ENCODE measurements around the gene RAB31.

- no peak for TF ChIP-seq MYC (IDR thresholded peaks at IDR 0.05; ENCODE audit: borderline replicate concordance, low read length)
- no peak for TF ChIP-seq CEBPB (IDR thresholded peaks at IDR 0.05)
- TF ChIP-seq EP300 (IDR thresholded peaks at IDR 0.05), result no peak
- TF ChIP-seq, protein P1, sequence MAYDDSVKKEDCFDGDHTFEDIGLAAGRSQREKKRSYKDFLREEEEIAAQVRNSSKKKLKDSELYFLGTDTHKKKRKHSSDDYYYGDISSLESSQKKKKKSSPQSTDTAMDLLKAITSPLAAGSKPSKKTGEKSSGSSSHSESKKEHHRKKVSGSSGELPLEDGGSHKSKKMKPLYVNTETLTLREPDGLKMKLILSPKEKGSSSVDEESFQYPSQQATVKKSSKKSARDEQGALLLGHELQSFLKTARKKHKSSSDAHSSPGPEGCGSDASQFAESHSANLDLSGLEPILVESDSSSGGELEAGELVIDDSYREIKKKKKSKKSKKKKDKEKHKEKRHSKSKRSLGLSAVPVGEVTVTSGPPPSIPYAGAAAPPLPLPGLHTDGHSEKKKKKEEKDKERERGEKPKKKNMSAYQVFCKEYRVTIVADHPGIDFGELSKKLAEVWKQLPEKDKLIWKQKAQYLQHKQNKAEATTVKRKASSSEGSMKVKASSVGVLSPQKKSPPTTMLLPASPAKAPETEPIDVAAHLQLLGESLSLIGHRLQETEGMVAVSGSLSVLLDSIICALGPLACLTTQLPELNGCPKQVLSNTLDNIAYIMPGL (CRISPR knock-in tag; IDR thresholded peaks at IDR 0.05; ENCODE audit: borderline replicate concordance), result no peak
- TF ChIP-seq EHMT2 (IDR thresholded peaks at IDR 0.05; ENCODE audit: low read depth), result no peak
- TF ChIP-seq CTCF (IDR thresholded peaks at IDR 0.05), result no peak
Measured at GRCh38 chr18:9894454-9895068, 186.5 kb downstream of the RAB31 start.

Data from A549 (cell line).